ENCODE results near the gene RPL13. TPM values are rescaled to one million over a fixed set of nuclear protein-coding genes. Genes with fewer than 3 reads are reported as not detected.

RPL13 gene
- total RNA-seq, 6 experiments from 2014 or later = 684 to 2,810 (median 731) TPM

DNA sequence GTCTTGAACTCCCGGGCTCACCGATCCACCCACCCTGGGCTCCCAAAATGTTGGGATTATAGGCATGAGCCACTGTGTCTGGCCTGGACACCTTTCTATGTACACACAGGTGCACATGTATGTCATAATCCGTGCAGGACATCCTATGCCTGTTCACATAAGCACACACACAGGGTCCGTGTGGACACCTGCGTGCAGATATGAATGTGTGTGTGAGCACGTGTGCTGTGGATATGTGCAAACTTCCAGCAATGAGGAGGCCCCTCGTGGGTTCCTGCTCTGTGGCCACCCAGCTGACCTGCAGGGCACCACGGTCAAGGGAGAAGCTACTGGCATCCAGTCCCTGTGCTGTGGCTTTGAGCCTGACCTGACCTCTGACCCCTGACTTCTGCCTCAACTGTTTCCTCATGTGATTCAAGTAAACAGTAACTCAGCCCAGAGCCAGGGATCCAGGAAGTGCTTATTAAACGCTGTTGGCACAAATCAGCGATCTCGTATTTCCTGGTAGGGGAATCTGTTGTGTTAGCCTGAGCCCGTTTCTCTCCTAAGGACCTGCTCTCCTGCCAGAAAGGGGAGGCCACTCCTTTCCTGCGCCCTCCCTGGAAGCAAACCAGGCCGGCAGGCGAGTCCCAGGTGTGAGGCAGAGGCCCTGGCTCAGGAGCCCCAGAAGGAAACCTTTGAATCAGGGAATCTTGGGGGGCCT, 21.5 kb downstream of the RPL13 start:
- intact Hi-C loops (cut with DNase I) = no loop called here
- Histone ChIP-seq H3K27me3 (no peaks in the 10 kb centered on the region), H3K36me3 (no peaks in the 10 kb centered on the region), H3K4me1 (peaks cover 0 to 11% (median 4%) of the 10 kb centered on the region in 4 donors), H3K9me3 (no peaks in the 10 kb centered on the region), H3K4me3 (no peak overlapping the region), H3K27ac (peak overlapping the region; percentile 64 to 83 (median 82))
- 22% methylated on average over 6 of the region's 15 CpGs for WGBS (ENCODE audit: insufficient coverage, low coverage, low lambda C conversion rate, missing lambda C conversion rate)
- DNase-seq (peak; percentile 81 to 84 (median 83)), ATAC-seq (peak; percentile 85 to 95 (median 94))
- no peak for TF ChIP-seq CTCF (IDR thresholded peaks at IDR 0.05)
- TF ChIP-seq POLR2A (IDR thresholded peaks at IDR 0.05) = no peak

GRCh38 chr16:89582614-89583196, 22.2 kb downstream of the RPL13 start:
- Histone ChIP-seq H3K27ac (peak overlapping the region; percentile 64 to 83 (median 82)), H3K36me3 (no peaks in the 10 kb centered on the region), H3K4me1 (peaks cover 0 to 11% (median 4%) of the 10 kb centered on the region in 4 donors), H3K9me3 (no peaks in the 10 kb centered on the region), H3K4me3 (no peak overlapping the region), H3K27me3 (no peaks in the 10 kb centered on the region)
- ATAC-seq (peak in 3 of 4 donors; percentile 2 to 11 (median 6)), DNase-seq (no peak)
- intact Hi-C loops (cut with DNase I) = no loop called here
- TF ChIP-seq POLR2A (IDR thresholded peaks at IDR 0.05) (no peak), CTCF (IDR thresholded peaks at IDR 0.05) (no peak)
- no CpG with 5 or more reads among the region's 19 CpGs for WGBS (ENCODE audit: insufficient coverage, low coverage, low lambda C conversion rate, missing lambda C conversion rate)

GRCh38 chr16:89583197-89583894, 22.9 kb downstream of the RPL13 start:
- H3K27me3 ChIP-seq = no peaks in the 10 kb centered on the region
- TF ChIP-seq CTCF (IDR thresholded peaks at IDR 0.05) (no peak), POLR2A (IDR thresholded peaks at IDR 0.05) (no peak)

DNA sequence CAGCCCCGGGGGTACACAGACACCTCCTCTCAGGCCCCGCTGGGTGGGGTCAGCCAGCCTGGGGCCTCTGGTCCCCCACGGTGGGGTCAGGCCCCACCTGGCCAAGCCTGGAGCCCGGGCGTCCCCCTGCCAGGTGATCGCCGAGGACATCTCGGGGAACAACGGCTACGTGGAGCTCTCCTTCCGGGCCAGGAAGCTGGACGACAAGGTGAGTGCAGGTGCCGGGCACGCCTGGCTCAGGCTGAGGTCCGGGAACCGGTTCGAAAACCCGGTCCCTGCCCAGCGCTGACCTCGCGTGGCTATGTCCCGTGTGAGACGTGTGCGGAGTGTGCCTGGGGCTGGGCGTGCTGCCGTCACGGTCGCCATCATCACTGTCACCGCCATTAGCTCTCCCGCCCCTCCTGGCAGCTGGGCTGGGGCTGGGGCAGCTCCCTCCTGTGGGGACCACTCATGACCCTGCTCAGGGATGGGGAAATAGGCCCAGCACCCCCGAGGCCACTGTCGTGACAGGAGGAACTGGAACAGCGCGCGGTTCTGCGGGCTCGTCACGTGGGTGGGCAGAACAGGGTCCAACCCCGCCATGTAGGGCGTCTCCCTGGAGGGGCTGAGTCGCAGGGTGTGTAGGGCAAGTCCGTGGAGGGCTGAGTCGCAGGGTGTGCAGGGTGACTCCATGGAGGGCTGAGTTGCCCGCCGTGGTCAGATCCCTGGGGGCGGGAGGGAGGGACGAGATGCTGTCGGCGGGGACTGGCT, 23.6 kb downstream of the RPL13 start:
- Histone ChIP-seq H3K27ac (no peak overlapping the region), H3K9me3 (no peaks in the 10 kb centered on the region), H3K4me1 (peaks cover 0 to 11% (median 4%) of the 10 kb centered on the region in 4 donors), H3K36me3 (no peaks in the 10 kb centered on the region), H3K4me3 (no peak overlapping the region), H3K27me3 (no peaks in the 10 kb centered on the region)
- no peak for TF ChIP-seq POLR2A (IDR thresholded peaks at IDR 0.05)
- TF ChIP-seq CTCF (IDR thresholded peaks at IDR 0.05) = no peak
- WGBS (ENCODE audit: insufficient coverage, low coverage, low lambda C conversion rate, missing lambda C conversion rate) = 83% methylated on average over 9 of the region's 49 CpGs
- intact Hi-C loops (cut with DNase I) = no loop called here
- ATAC-seq (no peak), DNase-seq (no peak)

More at GRCh38 chr16:89583197-89583894, 22.9 kb downstream of the RPL13 start:
- H3K27ac ChIP-seq = no peak overlapping the region
- H3K36me3 ChIP-seq = no peaks in the 10 kb centered on the region
- intact Hi-C loops (cut with DNase I) = no loop called here
- H3K9me3 ChIP-seq = no peaks in the 10 kb centered on the region
- DNase-seq (no peak), ATAC-seq (no peak)
- no peak overlapping the region for H3K4me3 ChIP-seq
- WGBS (ENCODE audit: insufficient coverage, low coverage, low lambda C conversion rate, missing lambda C conversion rate) = 92% methylated on average over 6 of the region's 36 CpGs
- H3K4me1 ChIP-seq = peaks cover 0 to 11% (median 4%) of the 10 kb centered on the region in 4 donors

Measured in right lobe of liver (tissue), 6 donors.